Measurements from ENCODE around the gene TREML4. TPM values are rescaled to one million over a fixed set of nuclear protein-coding genes. Genes with fewer than 3 reads are reported as not detected.

The TREML4 gene
- total and polyA plus RNA-seq, 9 of the 15 experiments (the other 6 are each of a cell fraction or from before 2014, with no cell fraction given): not detected

DNA sequence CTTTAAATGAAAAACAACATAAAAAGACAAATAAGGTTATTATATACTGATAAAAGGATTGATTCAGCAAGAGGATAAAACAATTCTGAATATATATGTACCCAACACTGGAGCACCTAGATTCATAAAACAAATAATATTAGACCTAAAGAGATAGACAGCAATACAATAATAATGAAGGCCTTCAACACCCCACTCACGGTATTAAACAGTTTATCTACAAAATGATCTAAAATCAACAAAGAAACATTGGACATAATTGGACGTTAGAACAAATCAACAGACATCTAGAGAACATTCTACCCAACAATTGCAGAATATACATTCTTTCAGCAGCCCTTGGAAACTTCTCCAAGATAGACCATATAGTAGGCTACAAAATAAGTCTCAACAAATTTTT is 34.3 kb downstream of the TREML4 start:
- no peak overlapping the region for H3K4me2 ChIP-seq (ENCODE audit: insufficient read depth, low read length)
- H2AFZ ChIP-seq (ENCODE audit: low read depth, low read length): no peak overlapping the region
- no peak overlapping the region for H3K4me3 ChIP-seq
- in situ Hi-C loops (cut with MboI) (no loop called here), intact Hi-C loops (cut with micrococcal nuclease) (no loop called here)
- no peaks in the 10 kb centered on the region for H4K20me1 ChIP-seq (replicated peaks; ENCODE audit: control insufficient read depth, insufficient read depth, low read length)
- BruUV-seq (replicated peaks): no TSS peak
- no peak for FAIRE-seq
- no peak for TF ChIP-seq NFXL1 (CRISPR knock-in tag; IDR thresholded peaks at IDR 0.05)
- TF ChIP-seq ZNF707 (CRISPR knock-in tag; conservative IDR thresholded peaks at IDR 0.05): peak; percentile 86
- no peak overlapping the region for H3K9ac ChIP-seq (ENCODE audit: insufficient read depth in 1 of 2, low read depth in 2 of 2, low read length in 2 of 2)
- H3K9me1 ChIP-seq (ENCODE audit: control insufficient read depth, insufficient read depth, low read length): no peaks in the 10 kb centered on the region
- no peak overlapping the region for H3K27ac ChIP-seq (ENCODE audit: extremely low read depth, low read depth, low read length)
- H3K36me3 ChIP-seq (ENCODE audit: control insufficient read depth, insufficient read depth, low read length): no peaks in the 10 kb centered on the region
- H3K79me2 ChIP-seq (ENCODE audit: control insufficient read depth, insufficient read depth, low read length): no peaks in the 10 kb centered on the region
- WGBS (ENCODE audit: insufficient coverage, low coverage, missing lambda C conversion rate): 0% methylated on average over 2 of the region's 2 CpGs
- ChIA-PET POLR2A (interaction anchor here (0.6 kb wide), 1 partner anchor 658 kb away, joined by 4 read pairs; the partner anchor contains the start of gene MED20), CTCF (ENCODE audit: low intra/inter-chr PET ratio) (no interaction called here)
- no peak for DNase-seq (ENCODE audit: extremely low read depth in 1 of 4, low spot score in 3 of 4)
- 0 out of 2 replicates have a peak, but pooled peaks cover 2% of the 10 kb centered on the region for H3K9me3 ChIP-seq (replicated peaks; ENCODE audit: control insufficient read depth, insufficient read depth, low read depth, low read length)
- ATAC-seq: no peak
- H3K27me3 ChIP-seq (ENCODE audit: control insufficient read depth in 2 of 2, insufficient read depth in 2 of 2, low read length in 2 of 2): no peaks in the 10 kb centered on the region
- no peaks in the 10 kb centered on the region for H3K4me1 ChIP-seq (replicated peaks in 1 of 2; ENCODE audit: control insufficient read depth in 2 of 2, insufficient read depth in 2 of 2, low read length in 2 of 2)

- no peaks in the 10 kb centered on the region for H3K4me1 ChIP-seq (replicated peaks in 1 of 2; ENCODE audit: control insufficient read depth in 2 of 2, insufficient read depth in 2 of 2, low read length in 2 of 2)
- no peak for ATAC-seq
- POLR2A ChIA-PET: no interaction called here
- no peaks in the 10 kb centered on the region for H3K9me1 ChIP-seq (ENCODE audit: control insufficient read depth, insufficient read depth, low read length)
- FAIRE-seq: no peak
- TF ChIP-seq ZNF274 (IDR thresholded peaks at IDR 0.05; ENCODE audit: borderline replicate concordance, low read depth, low read length) (no peak), MED1 (CRISPR knock-in tag; IDR thresholded peaks at IDR 0.05; ENCODE audit: borderline replicate concordance) (no peak), NFE2 (IDR thresholded peaks at IDR 0.05; ENCODE audit: low read depth) (no peak), NR2F6 (CRISPR knock-in tag; IDR thresholded peaks at IDR 0.05) (no peak), ZNF324 (CRISPR knock-in tag; IDR thresholded peaks at IDR 0.05) (peak; percentile 98), MEF2D (tag; conservative IDR thresholded peaks at IDR 0.05; ENCODE audit: low read depth) (no peak)
- no peak overlapping the region for H2AFZ ChIP-seq (ENCODE audit: low read depth, low read length)
- no peak overlapping the region for H3K9ac ChIP-seq (ENCODE audit: insufficient read depth in 1 of 2, low read depth in 2 of 2, low read length in 2 of 2)
- H3K27me3 ChIP-seq (ENCODE audit: control insufficient read depth in 2 of 2, insufficient read depth in 2 of 2, low read length in 2 of 2): no peaks in the 10 kb centered on the region
- H4K20me1 ChIP-seq (replicated peaks; ENCODE audit: control insufficient read depth, insufficient read depth, low read length): no peaks in the 10 kb centered on the region
- no peak for DNase-seq (ENCODE audit: extremely low read depth in 1 of 4, low spot score in 3 of 4)
- no peak overlapping the region for H3K4me2 ChIP-seq (ENCODE audit: insufficient read depth, low read length)
- in situ Hi-C loops (cut with MboI) (no loop called here), intact Hi-C loops (cut with micrococcal nuclease) (no loop called here)
- no TSS peak for BruUV-seq (replicated peaks)
- CTCF ChIA-PET (ENCODE audit: low intra/inter-chr PET ratio): no interaction called here
- H3K27ac ChIP-seq (ENCODE audit: extremely low read depth, low read depth, low read length): no peak overlapping the region
- H3K79me2 ChIP-seq (ENCODE audit: control insufficient read depth, insufficient read depth, low read length): no peaks in the 10 kb centered on the region
- H3K4me3 ChIP-seq: no peak overlapping the region
- H3K9me3 ChIP-seq (replicated peaks; ENCODE audit: control insufficient read depth, insufficient read depth, low read depth, low read length): 0 out of 2 replicates have a peak, but pooled peaks cover 2% of the 10 kb centered on the region
- H3K36me3 ChIP-seq (ENCODE audit: control insufficient read depth, insufficient read depth, low read length): no peaks in the 10 kb centered on the region
- WGBS (ENCODE audit: insufficient coverage, low coverage, missing lambda C conversion rate): 4% methylated on average over 1 of the region's 1 CpG
These were observed 35.1 kb downstream of the TREML4 start for GRCh38 chr6:41263267-41263666.
